CD4-positive, alpha-beta T cell (primary cell): ENCODE measurements around the gene FBXO3. TPM values are rescaled to one million over a fixed set of nuclear protein-coding genes. Genes with fewer than 3 reads are reported as not detected.

ENCODE experiments used
- ATAC-seq: fragments of 200-7000 bp; cut with Tn5 transposase; one replicate; pipeline ENCODE4 v1.10.0; 2022; ENCODE audit warnings: mild to moderate bottlenecking; ENCODE audit not compliant: poor library complexity
- CTCF ChIA-PET: fragments of 350-600 bp; sonication (Branson Sonifier 250); formaldehyde crosslinking; loops from one replicate; lab custom pipeline; 2021; ENCODE audit warnings: antibody characterized with exemption, inconsistent platforms; lab: Charles Lee
- POLR2A ChIA-PET: fragments of 350-600 bp; sonication (Branson Sonifier 250); formaldehyde crosslinking; loops from one replicate; lab custom pipeline; 2021; ENCODE audit warnings: antibody characterized with exemption, inconsistent platforms; lab: Charles Lee
- DNase-seq, 14 experiments: peaks; one replicate each; pipeline ENCODE4 v3.0.0-alpha.2; 2013 to 2020; ENCODE audit warnings: mixed read lengths in 2 of 14
- H3K27ac ChIP-seq, 2 donors: one replicate each; pipeline versions ENCODE4 v1.5.1 to v1.7.0; 2013; ENCODE audit warnings: low read length in 2 of 2, low read depth in 1 of 2, mild to moderate bottlenecking in 1 of 2
- H3K27me3 ChIP-seq, 2 experiments: 1 replicate in 1 of 2; 2 replicates in 1 of 2; pipeline versions ENCODE4 v1.6.1 to v1.7.0; 2013; ENCODE audit warnings: low read length in 2 of 2, control low read depth in 1 of 2, mild to moderate bottlenecking in 1 of 2, moderate library complexity in 1 of 2; ENCODE audit not compliant: insufficient read depth in 2 of 2, control insufficient read depth in 1 of 2
- H3K36me3 ChIP-seq: one replicate; pipeline ENCODE4 v1.6.1; 2013; ENCODE audit warnings: low read length, control low read depth; ENCODE audit not compliant: insufficient read depth
- H3K4me1 ChIP-seq: one replicate; pipeline ENCODE4 v1.6.1; 2013; ENCODE audit warnings: low read length, control low read depth; ENCODE audit not compliant: insufficient read depth
- H3K4me3 ChIP-seq: one replicate; pipeline ENCODE4 v1.5.1; 2013; ENCODE audit warnings: mild to moderate bottlenecking, low read length, moderate library complexity
- H3K9me3 ChIP-seq, 2 experiments: 1 replicate in 1 of 2; 2 replicates in 1 of 2; pipeline versions ENCODE4 v1.6.1 to v1.7.0; 2013; ENCODE audit warnings: low read length in 2 of 2, mild to moderate bottlenecking in 2 of 2, control low read depth in 1 of 2, moderate library complexity in 1 of 2; ENCODE audit not compliant: control insufficient read depth in 1 of 2, insufficient read depth in 1 of 2
- H3K27ac Mint-ChIP-seq: one replicate; pipeline ENCODE4 v1.8.0; 2020; ENCODE audit warnings: mixed read lengths
- H3K27me3 Mint-ChIP-seq: one replicate; pipeline ENCODE4 v1.8.0; 2021; ENCODE audit warnings: mixed read lengths
- H3K36me3 Mint-ChIP-seq: one replicate; pipeline ENCODE4 v1.8.0; 2021; ENCODE audit warnings: low read depth, mixed read lengths
- H3K4me1 Mint-ChIP-seq: one replicate; pipeline ENCODE4 v1.8.0; 2021; ENCODE audit warnings: low read depth, mixed read lengths
- H3K4me3 Mint-ChIP-seq: one replicate; pipeline ENCODE4 v1.8.0; 2020; ENCODE audit warnings: mild to moderate bottlenecking, mixed read lengths
- H3K9me3 Mint-ChIP-seq: one replicate; pipeline ENCODE4 v1.8.0; 2020; ENCODE audit warnings: mixed read lengths
- intact Hi-C, 2 experiments: fragments of 100-400 bp; cut with DNase I in 1 of 2; cut with micrococcal nuclease in 1 of 2; formaldehyde crosslinking; loops; one replicate each; pipeline versions ENCODE4 v1.15.1 to v1.9.0; 2023 to 2025; cut with DNase I, micrococcal nuclease
- total RNA-seq, 174 experiments: library from RNA in 2 of 174; stranded (reverse) in 2 of 174; gene quantifications; one replicate each; pipeline ENCODE4 v1.2.3 and lab custom pipeline; 2021 to 2026
- TF ChIP-seq, protein P1 (sequence below): fragments of 200-600 bp; IDR thresholded peaks from one replicate; pipeline ENCODE4 v1.8.0; 2022; ENCODE audit warnings: antibody characterized with exemption, mild to moderate bottlenecking

Gene FBXO3
- total RNA-seq, 2 experiments from 2014 or later, result 62.0 to 63.4 TPM

DNA sequence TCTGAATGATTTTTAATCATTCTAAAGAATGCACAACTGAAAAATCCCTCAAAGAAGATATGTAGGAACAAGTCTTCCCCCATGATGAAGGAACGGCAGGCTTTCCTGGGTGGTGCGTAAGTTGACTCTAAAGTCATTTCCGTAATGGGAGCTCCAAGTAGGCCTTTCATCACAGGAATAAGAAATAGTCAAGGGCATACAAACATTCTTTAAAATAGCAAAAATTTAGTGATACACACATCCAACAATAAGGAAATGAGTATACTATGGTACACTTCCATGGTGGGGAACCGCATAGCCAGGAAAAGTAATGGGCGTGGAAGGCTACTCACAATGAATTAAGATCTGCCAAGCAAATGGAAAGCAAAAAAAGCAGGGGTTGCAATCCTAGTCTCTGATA is 48.8 kb downstream of the FBXO3 start:
- peaks cover 42% of the 10 kb centered on the region for H3K4me1 Mint-ChIP-seq

DNA sequence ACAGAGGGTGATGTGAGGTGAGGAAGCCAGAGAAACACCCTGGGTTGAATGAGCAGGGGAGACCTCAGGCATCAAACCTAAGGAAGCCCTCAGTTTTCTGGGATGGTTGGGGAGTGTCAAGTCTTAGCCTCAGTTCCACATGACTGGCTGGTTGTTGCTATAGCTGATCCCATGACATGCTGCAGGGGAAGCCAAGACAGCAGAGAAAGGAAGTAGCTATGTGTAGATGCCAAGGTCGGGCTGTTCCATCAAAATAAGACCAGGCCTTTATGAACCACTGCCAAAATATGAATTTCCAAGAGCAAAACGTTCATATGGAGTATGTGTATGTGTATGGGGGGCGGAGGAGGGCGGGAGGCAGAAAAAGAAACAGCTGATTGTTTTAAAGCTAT is 49.7 kb downstream of the FBXO3 start:
- ChIA-PET POLR2A (interaction anchor here (1.0 kb wide), 1 partner anchor 24 kb away, joined by 3 read pairs; the partner anchor contains the start of gene C11orf91), CTCF (interaction anchor here (0.9 kb wide), 1 partner anchor 9 kb away, joined by 3 read pairs; no protein-coding TSS in a partner anchor)
- Histone ChIP-seq H3K9me3 (no peaks in the 10 kb centered on the region), H3K4me3 (no peak overlapping the region), H3K36me3 (peaks cover 24% of the 10 kb centered on the region), H3K27ac (no peak overlapping the region), H3K27me3 (no peaks in the 10 kb centered on the region), H3K4me1 (peaks cover 17% of the 10 kb centered on the region)
- H3K4me1 Mint-ChIP-seq, result peaks cover 46% of the 10 kb centered on the region
- H3K36me3 Mint-ChIP-seq, result peaks cover 20% of the 10 kb centered on the region
- no peak overlapping the region for H3K27ac Mint-ChIP-seq
- H3K4me3 Mint-ChIP-seq, result no peak overlapping the region
- TF ChIP-seq, protein P1, sequence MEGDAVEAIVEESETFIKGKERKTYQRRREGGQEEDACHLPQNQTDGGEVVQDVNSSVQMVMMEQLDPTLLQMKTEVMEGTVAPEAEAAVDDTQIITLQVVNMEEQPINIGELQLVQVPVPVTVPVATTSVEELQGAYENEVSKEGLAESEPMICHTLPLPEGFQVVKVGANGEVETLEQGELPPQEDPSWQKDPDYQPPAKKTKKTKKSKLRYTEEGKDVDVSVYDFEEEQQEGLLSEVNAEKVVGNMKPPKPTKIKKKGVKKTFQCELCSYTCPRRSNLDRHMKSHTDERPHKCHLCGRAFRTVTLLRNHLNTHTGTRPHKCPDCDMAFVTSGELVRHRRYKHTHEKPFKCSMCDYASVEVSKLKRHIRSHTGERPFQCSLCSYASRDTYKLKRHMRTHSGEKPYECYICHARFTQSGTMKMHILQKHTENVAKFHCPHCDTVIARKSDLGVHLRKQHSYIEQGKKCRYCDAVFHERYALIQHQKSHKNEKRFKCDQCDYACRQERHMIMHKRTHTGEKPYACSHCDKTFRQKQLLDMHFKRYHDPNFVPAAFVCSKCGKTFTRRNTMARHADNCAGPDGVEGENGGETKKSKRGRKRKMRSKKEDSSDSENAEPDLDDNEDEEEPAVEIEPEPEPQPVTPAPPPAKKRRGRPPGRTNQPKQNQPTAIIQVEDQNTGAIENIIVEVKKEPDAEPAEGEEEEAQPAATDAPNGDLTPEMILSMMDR, result no peak
- intact Hi-C loops, result no loop called here
- DNase-seq, result no peak
- H3K9me3 Mint-ChIP-seq, result no peaks in the 10 kb centered on the region
- ATAC-seq, result no peak
- H3K27me3 Mint-ChIP-seq, result no peaks in the 10 kb centered on the region

More for the DNA sequence above, 48.8 kb downstream of the FBXO3 start:
- Mint-ChIP-seq H3K36me3 (peaks cover 13% of the 10 kb centered on the region), H3K27ac (no peak overlapping the region), H3K27me3 (no peaks in the 10 kb centered on the region), H3K9me3 (no peaks in the 10 kb centered on the region), H3K4me3 (no peak overlapping the region)
- DNase-seq (no peak), ATAC-seq (no peak)
- TF ChIP-seq, protein P1, result no peak
- Histone ChIP-seq H3K4me1 (peaks cover 17% of the 10 kb centered on the region), H3K9me3 (no peaks in the 10 kb centered on the region), H3K4me3 (no peak overlapping the region), H3K36me3 (peaks cover 17% of the 10 kb centered on the region), H3K27ac (no peak overlapping the region), H3K27me3 (no peaks in the 10 kb centered on the region)
- CTCF ChIA-PET, result interaction anchor here (0.9 kb wide), 1 partner anchor 10 kb away, joined by 3 read pairs; no protein-coding TSS in a partner anchor
- intact Hi-C loops, result no loop called here
- POLR2A ChIA-PET, result no interaction called here

DNA sequence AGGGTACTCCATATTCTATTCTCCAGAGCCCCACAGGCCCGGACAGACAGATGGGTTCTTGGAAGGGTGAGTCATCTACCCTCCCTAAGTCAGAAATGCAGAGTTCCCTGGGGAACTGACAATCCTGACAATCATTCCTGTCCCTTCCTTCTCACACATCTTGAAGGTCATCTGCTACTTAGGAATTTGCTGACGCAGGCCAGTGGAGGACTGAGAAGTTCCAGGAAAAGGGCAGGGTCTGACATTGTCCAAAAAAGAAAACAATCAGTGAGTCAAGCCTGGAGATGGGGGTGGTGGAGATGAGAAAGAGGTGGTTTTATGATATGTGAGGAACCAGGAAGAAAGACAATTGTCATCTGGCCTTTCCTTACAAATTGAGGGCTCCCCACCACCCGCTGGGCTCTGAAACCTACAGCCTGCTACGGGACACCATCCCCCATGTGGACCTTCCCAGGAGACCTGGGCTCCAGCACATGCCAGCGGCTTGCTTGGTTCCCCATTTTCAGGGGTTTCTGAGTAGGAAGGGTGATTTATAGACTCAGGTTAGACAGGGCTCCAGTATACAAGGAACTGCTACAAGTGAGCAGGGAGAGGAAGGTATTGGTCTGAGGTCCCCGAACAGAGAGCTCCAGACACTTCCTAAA is 51.0 kb downstream of the FBXO3 start:
- CTCF ChIA-PET, result no interaction called here

More for the DNA sequence above, 51.0 kb downstream of the FBXO3 start:
- TF ChIP-seq, protein P1, result no peak
- Mint-ChIP-seq H3K9me3 (no peaks in the 10 kb centered on the region), H3K4me3 (no peak overlapping the region), H3K36me3 (peaks cover 30% of the 10 kb centered on the region), H3K4me1 (peaks cover 42% of the 10 kb centered on the region), H3K27ac (no peak overlapping the region), H3K27me3 (no peaks in the 10 kb centered on the region)
- Histone ChIP-seq H3K9me3 (no peaks in the 10 kb centered on the region), H3K27ac (no peak overlapping the region), H3K4me1 (peaks cover 17% of the 10 kb centered on the region), H3K27me3 (no peaks in the 10 kb centered on the region), H3K4me3 (no peak overlapping the region), H3K36me3 (peaks cover 33% of the 10 kb centered on the region)
- DNase-seq (no peak), ATAC-seq (no peak)
- POLR2A ChIA-PET, result interaction anchor here (1.0 kb wide), 1 partner anchor 23 kb away, joined by 3 read pairs; the partner anchor contains the start of gene C11orf91
- intact Hi-C loops, result no loop called here
